Stimulated activated CD4-positive, alpha-beta T cell treated with anti-CD3 and anti-CD28 coated beads, TNF-alpha, amount 100 ng/mL, for 1 hour (primary cell): ENCODE data around the gene BCAR3.

ENCODE experiments used
- DNase-seq, 3 donors: peaks; one replicate each; pipeline ENCODE4 v3.0.0-alpha.2; 2020; ENCODE audit warnings: low read depth in 3 of 3, low spot score in 1 of 3

BCAR3 gene

DNA sequence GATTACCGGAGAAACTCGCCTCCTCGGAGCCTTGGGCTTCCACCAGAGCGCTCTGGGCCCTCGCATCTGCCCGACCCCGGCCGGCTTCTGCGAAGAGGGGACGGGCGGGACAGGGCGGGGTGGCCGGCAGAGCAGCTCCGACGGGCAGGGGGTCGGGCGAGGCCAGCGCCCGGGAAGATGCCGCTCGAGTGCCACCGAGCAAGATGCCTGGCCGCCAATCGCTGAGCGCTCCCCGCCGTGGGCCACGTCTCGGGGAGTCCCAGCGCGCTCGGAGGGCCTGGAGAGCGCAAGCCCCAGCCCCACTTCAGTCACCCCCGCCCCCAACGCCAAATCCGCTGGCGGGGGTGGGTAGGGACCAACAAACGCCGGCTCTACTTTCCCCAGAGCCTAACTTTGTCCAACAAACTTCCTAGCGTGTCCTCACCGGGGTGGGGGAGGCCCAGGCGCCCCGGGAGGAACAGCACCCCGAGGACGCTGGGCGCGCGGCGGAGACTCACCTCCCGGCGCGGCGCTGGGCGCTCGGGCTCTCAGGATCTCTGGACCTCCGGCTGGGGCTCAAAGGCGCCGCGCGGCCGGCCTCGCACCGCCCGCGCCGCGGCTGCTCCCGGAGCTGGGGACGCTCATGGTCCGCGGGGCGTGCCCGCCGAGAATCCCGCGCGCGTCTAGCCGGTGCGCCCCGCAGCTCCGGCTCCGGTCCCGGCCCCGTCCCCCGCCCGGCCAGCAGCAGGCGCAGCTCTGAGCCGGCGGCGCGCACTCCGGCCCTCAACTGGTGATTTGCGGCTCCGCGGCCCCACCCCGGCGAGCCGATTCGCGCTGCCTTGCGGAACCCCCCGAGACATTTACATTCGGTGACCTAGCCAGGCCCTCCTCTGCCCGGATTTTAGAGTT is at the start of gene BCAR3:
Gene BCAR3, minus strand, starts transcription at position 737 of the 888 bp plus-strand sequence. CDS start 6,907 bp downstream, outside the sequence.
- no peak for DNase-seq

DNA sequence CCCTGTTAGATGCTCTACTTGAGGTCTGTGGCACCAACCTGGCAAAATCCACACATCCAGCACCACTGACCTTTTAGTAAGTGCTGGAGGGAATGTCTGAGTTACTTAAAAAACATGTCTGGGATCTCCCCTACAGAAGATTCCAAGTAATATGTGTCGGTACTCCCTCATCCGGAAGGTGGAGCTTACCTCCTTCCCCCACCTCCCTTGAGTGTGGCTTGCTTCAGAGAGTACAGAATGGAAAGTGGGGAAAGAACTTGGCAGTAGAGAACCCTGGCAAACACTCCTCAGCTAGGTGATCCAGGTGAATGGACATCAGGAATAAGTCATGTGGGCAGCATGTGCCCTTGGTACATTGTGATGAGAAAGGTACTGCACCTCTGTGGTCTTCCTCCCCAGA is 49.0 kb upstream of the BCAR3 start:
- DNase-seq: no peak

DNA sequence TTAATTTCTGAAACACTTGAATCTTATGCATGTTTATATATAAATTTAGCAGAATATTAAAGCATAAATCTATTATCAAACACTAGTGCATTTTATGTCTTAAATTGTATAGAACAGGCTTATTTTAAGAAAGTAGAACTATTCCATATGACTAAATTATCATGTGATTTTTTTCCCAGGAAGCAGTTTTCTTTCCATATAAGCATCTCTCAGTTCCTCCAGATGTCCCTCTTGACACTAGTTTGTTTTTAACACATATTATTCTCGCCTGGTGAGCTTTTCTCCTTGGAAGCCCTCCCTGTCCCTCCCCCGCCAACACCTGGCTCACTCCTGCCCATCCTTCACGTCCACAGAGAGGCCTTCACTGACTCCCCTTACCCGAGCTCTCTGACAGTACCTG is 48.3 kb upstream of the BCAR3 start:
- no peak for DNase-seq

DNA sequence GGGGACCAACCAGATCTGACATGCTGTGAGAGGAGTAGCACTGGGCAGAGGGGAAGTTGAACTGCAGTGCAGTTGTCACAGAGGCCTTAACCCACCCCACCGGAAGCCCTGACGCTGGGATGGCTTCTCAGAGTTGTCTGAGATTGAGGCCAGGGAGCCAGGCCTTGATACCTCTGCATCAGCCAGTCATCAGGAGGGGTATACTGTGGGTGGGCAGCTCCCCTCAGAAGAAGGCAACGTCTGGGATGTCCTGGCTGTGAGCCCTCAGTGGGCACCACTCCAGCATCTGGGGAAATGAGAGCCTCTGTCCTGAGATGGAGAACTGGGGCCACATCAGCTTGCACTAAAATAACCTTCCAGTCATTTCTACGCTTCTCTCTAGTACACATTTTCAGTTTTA is 47.9 kb upstream of the BCAR3 start:
- DNase-seq: no peak

DNA sequence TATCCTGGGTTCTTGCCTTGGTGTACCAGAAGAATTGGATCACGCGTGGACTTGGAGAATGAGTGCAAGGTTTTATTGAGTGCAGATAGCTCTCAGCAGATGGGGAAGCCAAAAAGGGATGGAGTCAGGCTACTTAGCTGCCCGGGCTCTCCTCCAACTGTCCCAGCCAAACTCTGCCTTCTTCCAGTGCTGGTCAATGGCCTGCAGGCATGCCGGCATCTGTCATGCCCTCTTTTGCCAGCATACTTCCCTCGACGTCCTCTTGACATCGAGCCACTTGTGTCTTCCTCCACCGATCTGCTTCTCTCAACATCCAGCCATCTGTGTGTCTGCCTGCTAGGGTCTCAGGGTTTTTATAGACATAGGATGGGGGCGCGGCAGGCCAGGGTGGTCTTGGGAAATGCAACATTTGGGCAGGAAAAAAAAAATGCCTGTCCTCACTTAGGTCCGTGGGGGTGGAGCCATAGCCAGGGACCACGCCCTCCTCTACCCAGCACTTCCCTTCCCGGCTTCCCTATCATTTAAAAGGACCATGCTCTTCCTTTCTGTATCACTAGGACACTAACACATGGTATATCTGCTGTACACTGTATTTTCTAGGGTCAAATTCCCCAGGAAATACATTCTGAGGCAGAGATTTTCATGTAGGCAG is 47.0 kb upstream of the BCAR3 start:
- no peak for DNase-seq

DNA sequence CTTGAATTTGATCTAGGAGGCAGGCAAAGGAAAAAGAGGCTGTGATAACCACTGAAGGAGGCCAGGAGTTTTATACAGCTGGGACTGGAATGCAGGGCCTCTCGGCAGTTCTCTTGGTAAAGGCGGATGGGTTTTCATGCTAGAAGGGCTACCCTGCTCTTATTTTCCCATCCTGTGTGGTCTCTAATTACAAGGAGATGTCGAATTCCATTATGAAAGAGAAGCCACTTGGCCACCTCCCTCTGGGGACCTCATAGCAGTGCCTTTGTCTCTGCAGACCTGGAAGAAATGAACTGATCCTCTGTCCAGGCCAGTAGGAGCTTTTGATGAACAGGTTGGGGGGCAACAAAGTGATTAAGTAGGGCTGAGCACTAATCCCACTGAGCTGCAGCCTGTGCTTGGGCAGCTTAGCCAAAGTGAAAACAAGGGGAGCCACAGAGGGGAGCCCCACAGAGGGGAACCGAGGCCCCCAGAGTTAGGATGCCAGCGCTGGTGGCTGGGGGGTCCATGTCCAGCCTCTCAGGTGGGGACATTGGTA is 42.2 kb upstream of the BCAR3 start:
- no peak for DNase-seq

DNA sequence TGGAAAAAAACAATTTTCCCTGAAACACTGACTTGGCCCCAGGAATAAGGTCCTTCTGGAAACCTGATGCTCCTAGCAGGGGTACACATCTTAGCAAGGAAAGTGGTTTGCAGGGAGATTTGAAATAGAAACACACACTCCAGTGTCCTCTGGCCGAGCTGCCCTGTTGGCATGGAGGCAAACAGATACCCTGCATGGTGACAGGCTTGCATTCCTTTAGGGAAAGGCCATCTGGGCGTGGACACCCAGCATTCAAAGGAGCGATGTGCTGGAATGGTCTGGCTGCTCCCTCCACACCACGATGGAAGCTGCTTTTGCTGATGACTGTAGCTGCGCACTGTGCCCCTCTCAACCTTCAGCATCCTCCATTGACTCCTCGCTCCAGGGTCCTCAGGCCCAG is 41.5 kb upstream of the BCAR3 start:
- DNase-seq: no peak

DNA sequence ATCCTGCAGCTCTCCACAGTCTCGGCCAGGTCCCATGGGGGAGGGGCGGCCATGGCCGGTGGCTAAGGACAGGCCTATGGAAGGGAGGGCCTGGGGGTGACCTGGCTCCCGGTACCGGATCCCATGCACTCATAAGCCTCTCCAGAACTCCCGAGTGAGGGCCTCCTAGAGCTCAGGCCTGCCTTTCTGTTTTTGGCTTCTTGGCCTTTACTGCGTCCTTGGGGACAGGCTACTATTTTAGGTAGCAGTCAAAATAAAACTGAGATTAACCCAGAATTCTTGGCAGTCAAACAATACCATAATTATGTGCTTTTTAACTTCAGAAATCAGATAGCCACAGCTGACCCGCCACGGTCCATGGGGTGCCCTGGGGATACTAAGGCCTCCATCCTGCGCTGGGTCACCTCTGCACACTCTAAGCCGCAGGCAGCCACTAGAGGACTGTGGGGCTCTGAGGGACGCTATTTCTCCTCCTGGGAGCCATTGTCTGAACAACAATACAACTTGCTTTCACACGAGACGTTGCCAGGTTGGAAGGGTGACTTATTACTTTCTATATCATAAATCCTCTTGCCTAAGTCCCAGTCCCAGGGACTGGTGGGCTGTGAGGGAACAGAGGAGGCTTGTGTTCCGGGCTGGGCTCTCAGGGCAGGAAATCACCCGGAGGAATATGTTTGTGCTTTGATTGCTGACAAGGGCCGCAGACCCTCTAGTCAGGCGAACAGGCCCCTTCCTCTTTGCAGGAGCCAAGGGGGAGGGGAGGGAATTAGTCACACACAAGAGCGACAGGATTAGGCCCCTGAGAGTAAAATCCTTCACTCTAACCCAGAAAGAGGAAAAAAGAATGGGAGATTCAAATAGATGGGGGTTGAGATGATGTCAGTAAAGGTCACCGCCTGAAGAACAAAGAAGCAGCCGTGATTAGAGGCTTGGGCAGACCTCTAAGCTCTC is 40.7 kb upstream of the BCAR3 start:
- no peak for DNase-seq

DNA sequence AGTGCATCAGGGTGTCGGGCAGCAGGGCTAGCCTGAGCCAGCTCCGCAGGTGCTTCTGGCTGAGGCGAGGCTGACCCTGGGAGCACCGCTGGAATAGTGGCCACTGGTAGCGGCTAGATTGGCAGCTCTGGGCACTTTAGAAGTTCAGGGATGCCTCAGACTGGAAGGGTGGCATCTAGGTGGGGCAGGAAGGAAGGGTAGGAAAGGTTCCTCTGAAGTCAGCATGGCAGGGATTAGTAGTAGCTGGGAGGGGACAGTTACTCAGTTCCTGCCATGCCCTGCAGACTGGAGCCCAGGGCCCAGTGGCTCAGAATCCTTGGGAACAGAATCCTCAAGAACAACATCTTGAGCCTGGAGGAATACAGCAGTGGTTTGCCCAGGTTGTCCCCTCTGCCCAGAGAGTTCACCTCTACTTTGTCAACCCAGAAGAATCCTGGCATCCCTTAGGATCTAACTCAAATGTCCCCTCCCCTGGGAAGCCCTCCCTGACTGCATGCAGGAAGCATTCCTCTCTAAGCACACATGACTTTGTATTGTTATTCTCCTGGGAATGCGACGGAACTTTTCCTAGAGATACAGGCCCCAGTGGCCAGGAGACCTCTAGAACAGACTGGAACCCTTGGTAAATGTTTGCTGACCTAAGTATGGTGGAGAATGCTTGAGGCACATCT is 39.5 kb upstream of the BCAR3 start:
- DNase-seq: no peak

DNA sequence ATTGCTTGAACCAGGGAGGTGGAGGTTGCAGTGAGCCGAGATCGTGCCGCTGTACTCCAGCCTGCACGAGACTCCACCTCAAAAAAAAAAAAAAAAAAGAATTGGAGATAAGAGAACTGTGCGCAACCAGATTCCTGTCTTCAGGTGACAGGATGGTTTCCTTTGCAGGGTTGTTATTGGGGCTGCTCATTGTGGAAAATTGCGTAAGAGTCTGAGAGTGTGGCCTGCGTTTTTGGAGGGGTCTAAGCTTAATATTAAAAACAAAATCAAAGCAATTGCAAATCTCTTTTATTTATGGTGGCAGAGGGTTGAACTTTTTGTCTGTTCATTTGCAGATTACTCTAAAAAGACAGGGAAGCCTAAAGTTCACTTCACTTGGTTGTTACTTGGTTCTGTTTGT is 36.0 kb upstream of the BCAR3 start:
- no peak for DNase-seq

DNA sequence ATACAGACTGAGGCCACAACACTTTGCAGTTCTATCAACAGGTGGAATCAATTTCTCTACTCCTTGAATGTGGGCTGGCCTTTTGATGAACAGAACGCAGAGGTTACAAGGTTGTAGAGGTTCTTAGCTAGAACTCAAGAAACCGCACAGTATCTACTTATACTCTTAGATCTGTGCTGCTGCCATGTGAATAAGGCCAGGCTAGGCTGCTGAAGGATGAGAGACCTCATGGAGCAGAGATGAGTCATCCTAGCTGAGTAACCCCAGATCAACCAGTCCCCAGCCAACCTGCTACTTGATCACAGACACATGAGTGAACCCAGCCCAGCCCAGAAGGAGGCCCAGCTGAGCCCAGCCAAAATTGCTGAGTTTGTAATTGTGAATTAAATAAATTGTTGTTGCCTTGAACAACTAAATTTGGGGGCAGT is 35.3 kb upstream of the BCAR3 start:
- DNase-seq: no peak

DNA sequence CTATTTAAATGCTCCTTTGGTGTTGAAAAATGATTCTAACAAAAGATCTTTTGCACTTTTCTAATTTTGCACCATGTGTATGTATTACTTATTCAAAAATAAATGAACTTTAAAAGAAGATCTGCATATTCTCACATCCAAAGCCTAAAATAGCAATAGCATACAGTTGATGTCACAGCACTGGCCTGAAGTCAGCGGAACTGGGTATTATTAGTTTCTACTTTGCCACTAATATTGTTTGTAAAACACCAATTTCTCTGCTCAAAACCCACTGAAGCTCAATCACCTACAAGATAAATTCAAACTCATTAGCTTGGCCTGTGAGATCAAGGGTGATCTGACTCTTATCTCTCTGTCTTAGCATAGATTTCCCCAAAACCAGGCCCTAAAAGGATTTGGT is 34.5 kb upstream of the BCAR3 start:
- no peak for DNase-seq

DNA sequence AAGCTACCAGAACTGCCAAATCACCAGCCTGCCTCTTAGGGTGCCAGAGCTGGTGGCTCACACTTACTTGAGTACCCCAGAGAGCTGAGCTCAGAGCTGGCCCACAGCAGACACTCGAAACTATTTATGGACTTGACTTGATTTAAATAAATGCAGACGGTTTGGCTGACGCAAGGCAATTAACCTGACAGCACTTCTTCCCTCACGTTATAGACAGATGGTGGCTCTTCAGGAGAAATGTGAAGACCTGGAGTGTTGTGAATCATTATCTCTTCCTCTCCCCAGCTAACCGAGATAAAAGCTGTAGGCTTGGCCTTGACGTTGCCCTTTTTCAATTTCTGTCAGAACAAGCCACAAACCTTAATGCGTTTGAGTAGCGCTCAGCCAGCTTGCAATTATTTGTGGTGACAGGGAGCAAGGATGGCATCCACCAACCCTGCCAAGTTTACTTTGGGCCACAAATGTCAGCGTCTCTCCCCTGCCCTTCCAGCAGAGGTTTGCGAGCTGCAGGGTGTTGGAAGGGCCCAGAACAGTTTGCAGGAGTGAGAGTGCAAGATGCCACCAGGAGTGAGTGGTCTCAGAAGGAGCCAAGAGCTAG is 34.0 kb upstream of the BCAR3 start:
- DNase-seq: no peak

DNA sequence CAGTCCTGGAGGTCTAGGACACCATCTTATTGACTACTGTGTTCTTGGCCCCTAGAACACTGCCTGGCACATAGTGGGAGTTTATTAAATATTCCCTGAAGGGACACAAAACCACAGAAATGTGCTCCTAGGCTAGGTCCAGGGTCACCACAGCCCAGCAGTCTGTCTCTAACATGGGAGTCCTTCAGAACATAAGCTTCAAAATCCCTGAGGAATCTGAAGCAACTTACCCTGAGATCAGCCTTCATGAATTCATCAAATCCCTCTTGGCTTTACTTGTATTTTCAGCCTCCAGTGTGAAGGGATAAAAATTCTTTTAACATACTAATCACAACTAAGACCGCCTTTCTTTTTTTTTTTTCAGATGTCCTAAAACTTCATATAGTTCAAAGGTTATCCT is 32.7 kb upstream of the BCAR3 start:
- DNase-seq: no peak

DNA sequence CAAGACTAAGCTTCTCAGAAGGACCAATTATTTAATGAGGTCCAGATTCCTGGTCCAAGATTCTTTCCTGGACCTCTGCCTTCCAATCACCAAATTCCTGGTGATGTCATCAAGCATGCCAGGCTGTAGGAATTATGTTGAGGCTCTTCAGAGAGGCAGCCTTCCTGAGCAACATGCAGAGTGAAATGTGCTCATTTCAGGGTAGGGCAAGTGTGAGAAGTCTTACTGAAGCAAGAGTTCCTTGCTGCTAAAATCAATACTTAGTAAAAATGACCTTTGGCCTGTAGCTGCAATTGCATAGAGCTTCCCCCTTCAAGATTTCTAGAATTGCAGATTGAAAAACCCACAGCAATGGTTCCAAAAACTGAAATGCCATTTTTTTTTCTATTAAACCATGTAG is 31.7 kb upstream of the BCAR3 start:
- DNase-seq: no peak

DNA sequence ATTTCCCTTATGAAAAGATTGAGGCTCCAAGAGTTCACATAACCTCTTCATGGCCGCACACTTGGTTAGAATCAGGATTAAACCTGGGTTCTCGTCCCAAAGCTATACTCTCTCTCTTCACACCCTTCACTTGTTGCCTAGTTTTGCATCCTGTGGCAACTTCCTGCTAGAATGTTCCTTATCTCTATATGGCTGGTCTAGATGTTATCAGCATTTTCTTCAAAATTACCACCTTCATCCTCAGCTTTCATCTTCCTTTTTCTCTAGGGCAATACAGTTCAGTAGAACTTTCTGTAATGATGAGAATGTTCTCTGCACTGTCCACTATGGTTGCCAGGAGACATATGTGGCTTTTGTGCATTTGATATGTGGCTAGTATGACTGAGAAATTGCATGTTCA is 31.1 kb upstream of the BCAR3 start:
- no peak for DNase-seq

DNA sequence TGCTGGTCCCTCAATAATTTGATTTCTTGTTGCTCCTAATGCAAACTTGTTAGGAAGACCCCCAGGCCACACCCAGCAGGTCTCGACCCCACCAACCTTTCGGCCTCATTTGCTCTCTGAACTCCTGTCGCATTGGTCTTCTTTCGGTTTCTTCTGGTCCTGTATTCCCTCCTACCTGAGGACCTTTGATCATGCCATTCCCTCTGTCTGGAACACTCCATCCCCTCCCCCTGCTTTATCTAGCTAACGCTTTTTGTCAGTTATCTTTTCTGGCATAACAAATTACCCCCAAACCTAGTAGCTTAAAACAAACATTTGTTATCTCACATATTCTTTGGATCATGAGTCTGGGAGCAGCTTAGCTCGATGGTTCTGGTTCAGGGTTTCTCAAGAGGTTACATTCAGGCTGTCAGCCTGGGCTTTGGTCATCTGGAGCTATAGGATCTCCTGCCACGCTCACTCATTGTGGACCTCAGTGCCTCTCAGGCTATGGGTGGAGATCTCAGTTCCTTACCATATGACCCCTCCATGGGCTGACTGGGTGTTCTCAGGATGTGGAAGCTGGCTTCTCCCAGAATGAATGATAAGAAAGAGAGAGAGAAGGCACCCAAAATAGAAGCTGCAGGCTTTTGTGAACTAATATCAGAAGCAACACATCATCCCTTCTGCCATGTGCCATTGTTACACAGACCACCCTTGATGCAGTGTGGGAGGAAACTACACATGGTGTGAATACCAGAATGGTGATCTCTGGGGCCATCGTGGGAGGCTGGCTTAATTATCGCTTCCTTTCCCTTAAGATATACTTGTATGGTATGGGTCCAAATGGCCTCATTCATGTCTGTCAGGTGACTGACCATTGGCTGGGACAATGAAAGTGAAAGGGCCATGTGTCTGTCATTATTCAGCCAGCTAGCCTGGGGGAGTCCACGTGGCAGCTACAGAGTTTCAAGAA is 29.1 kb upstream of the BCAR3 start:
- no peak for DNase-seq

DNA sequence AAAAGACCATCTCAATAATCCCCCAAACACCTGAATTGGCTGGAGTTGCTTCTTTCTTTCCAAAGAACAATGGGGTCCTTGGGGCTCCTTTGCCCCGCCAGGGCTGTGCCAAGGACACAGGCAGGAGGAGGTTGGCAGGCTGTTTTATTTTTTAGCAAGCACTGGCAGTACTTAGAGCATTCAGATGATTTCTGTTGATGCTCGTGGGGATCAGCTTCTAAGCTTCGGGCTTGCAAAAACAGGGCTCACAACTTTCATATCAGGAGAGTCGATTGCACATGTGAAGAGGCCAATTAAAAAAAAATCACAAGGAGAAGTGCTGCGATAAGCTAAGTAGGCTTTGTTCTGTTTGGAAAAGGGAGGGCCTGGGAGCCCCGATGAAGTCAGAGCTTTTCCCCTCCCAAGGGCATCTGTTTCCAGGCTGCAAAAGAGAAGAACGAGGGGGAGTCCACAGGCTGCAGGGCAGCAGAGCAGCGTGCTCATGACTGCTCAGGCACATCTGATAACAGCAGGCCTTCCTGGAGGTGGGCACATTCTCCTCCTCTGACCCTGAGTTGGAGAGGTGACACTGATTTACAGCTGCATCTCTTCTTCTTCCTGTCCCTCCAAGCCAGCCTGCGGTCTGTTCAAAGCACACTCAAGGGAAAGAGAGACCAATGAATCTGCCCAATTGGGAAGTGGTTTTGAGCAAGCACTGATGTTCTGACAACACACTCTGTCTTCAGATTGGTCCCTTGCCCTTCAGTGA is 27.3 kb upstream of the BCAR3 start:
- no peak for DNase-seq
